ENCODE data around the gene IFNK.

IFNK gene

GRCh38 chr9:27556470-27556869, 32.4 kb downstream of the IFNK start:
- Histone ChIP-seq H4K91ac (ENCODE audit: low read length) (no peak overlapping the region), H3K4me2 (ENCODE audit: low read length, poor library complexity, severe bottlenecking) (no peak overlapping the region), H3K14ac (ENCODE audit: low read length in 2 of 2) (no peak overlapping the region), H3K4ac (ENCODE audit: low read depth in 1 of 2, low read length in 2 of 2) (no peak overlapping the region), H3K4me3 (ENCODE audit: insufficient read depth in 1 of 2, low read depth in 1 of 2, low read length in 2 of 2) (no peak overlapping the region), H2BK12ac (ENCODE audit: low read length in 2 of 2) (no peak overlapping the region), H3K27ac (ENCODE audit: low read length, poor library complexity, severe bottlenecking) (no peak overlapping the region), H3K27me3 (ENCODE audit: control insufficient read depth in 1 of 2, insufficient read depth in 1 of 2, low read length in 2 of 2) (no peaks in the 10 kb centered on the region), H3K23ac (ENCODE audit: low read length in 2 of 2) (no peak overlapping the region), H3K4me1 (ENCODE audit: control insufficient read depth, insufficient read depth, low read depth, low read length) (no peaks in the 10 kb centered on the region), H2BK5ac (ENCODE audit: low read depth, low read length, poor library complexity, severe bottlenecking) (no peak overlapping the region), H3K9ac (ENCODE audit: low read length) (no peak overlapping the region), H4K8ac (ENCODE audit: low read length) (no peak overlapping the region), H2BK120ac (ENCODE audit: low read depth, low read length) (no peak overlapping the region), H3K36me3 (ENCODE audit: control insufficient read depth in 1 of 2, insufficient read depth in 2 of 2, low read depth in 1 of 2, low read length in 2 of 2) (peaks cover 0 to 54% of the 10 kb centered on the region in 2 experiments), H2AFZ (ENCODE audit: low read depth, low read length) (no peak overlapping the region), H2BK15ac (ENCODE audit: low read depth, poor library complexity, severe bottlenecking) (no peak overlapping the region), H3K79me1 (replicated peaks; ENCODE audit: low read length, poor library complexity, severe bottlenecking) (no peaks in the 10 kb centered on the region), H3K9me3 (ENCODE audit: control insufficient read depth, low read length) (no peaks in the 10 kb centered on the region), H2AK5ac (ENCODE audit: low read length, severe bottlenecking) (no peak overlapping the region), H3K18ac (ENCODE audit: low read depth in 1 of 2, low read length in 2 of 2) (no peak overlapping the region)
- 93% methylated on average over 5 of the region's 8 CpGs for WGBS
- DNase-seq: no peak

GRCh38 chr9:27558307-27558706, 34.2 kb downstream of the IFNK start:
- H3K27me3 ChIP-seq (ENCODE audit: control insufficient read depth in 1 of 2, insufficient read depth in 1 of 2, low read length in 2 of 2): no peaks in the 10 kb centered on the region
- H3K27ac ChIP-seq (ENCODE audit: low read length, poor library complexity, severe bottlenecking): no peak overlapping the region
- H2BK12ac ChIP-seq (ENCODE audit: low read length in 2 of 2): no peak overlapping the region
- no peak overlapping the region for H3K4ac ChIP-seq (ENCODE audit: low read depth in 1 of 2, low read length in 2 of 2)
- no peak overlapping the region for H2AFZ ChIP-seq (ENCODE audit: low read depth, low read length)
- no peak overlapping the region for H3K18ac ChIP-seq (ENCODE audit: low read depth in 1 of 2, low read length in 2 of 2)
- no peaks in the 10 kb centered on the region for H3K79me1 ChIP-seq (replicated peaks; ENCODE audit: low read length, poor library complexity, severe bottlenecking)
- H3K4me3 ChIP-seq (ENCODE audit: insufficient read depth in 1 of 2, low read depth in 1 of 2, low read length in 2 of 2): no peak overlapping the region
- no peak overlapping the region for H3K23ac ChIP-seq (ENCODE audit: low read length in 2 of 2)
- no peak overlapping the region for H4K8ac ChIP-seq (ENCODE audit: low read length)
- no peak overlapping the region for H2BK5ac ChIP-seq (ENCODE audit: low read depth, low read length, poor library complexity, severe bottlenecking)
- no peak overlapping the region for H3K9ac ChIP-seq (ENCODE audit: low read length)
- no peak overlapping the region for H3K4me2 ChIP-seq (ENCODE audit: low read length, poor library complexity, severe bottlenecking)
- H2BK15ac ChIP-seq (ENCODE audit: low read depth, poor library complexity, severe bottlenecking): no peak overlapping the region
- no peak for DNase-seq
- H2BK120ac ChIP-seq (ENCODE audit: low read depth, low read length): no peak overlapping the region
- H3K4me1 ChIP-seq (ENCODE audit: control insufficient read depth, insufficient read depth, low read depth, low read length): no peaks in the 10 kb centered on the region
- no peaks in the 10 kb centered on the region for H3K9me3 ChIP-seq (ENCODE audit: control insufficient read depth, low read length)
- H3K14ac ChIP-seq (ENCODE audit: low read length in 2 of 2): no peak overlapping the region
- H4K91ac ChIP-seq (ENCODE audit: low read length): no peak overlapping the region
- peaks cover 0 to 58% of the 10 kb centered on the region in 2 experiments for H3K36me3 ChIP-seq (ENCODE audit: control insufficient read depth in 1 of 2, insufficient read depth in 2 of 2, low read depth in 1 of 2, low read length in 2 of 2)
- no peak overlapping the region for H2AK5ac ChIP-seq (ENCODE audit: low read length, severe bottlenecking)

GRCh38 chr9:27560457-27560856, 36.4 kb downstream of the IFNK start:
- H3K18ac ChIP-seq (ENCODE audit: low read depth in 1 of 2, low read length in 2 of 2): no peak overlapping the region
- no peak overlapping the region for H3K4me2 ChIP-seq (ENCODE audit: low read length, poor library complexity, severe bottlenecking)
- no peaks in the 10 kb centered on the region for H3K27me3 ChIP-seq (ENCODE audit: control insufficient read depth in 1 of 2, insufficient read depth in 1 of 2, low read length in 2 of 2)
- H3K4ac ChIP-seq (ENCODE audit: low read depth in 1 of 2, low read length in 2 of 2): no peak overlapping the region
- H3K79me1 ChIP-seq (replicated peaks; ENCODE audit: low read length, poor library complexity, severe bottlenecking): no peaks in the 10 kb centered on the region
- no peak overlapping the region for H2BK120ac ChIP-seq (ENCODE audit: low read depth, low read length)
- no peak overlapping the region for H4K91ac ChIP-seq (ENCODE audit: low read length)
- no peak overlapping the region for H3K23ac ChIP-seq (ENCODE audit: low read length in 2 of 2)
- no peak overlapping the region for H2BK5ac ChIP-seq (ENCODE audit: low read depth, low read length, poor library complexity, severe bottlenecking)
- H2AK5ac ChIP-seq (ENCODE audit: low read length, severe bottlenecking): no peak overlapping the region
- H3K4me1 ChIP-seq (ENCODE audit: control insufficient read depth, insufficient read depth, low read depth, low read length): no peaks in the 10 kb centered on the region
- H3K14ac ChIP-seq (ENCODE audit: low read length in 2 of 2): no peak overlapping the region
- H3K36me3 ChIP-seq (ENCODE audit: control insufficient read depth in 1 of 2, insufficient read depth in 2 of 2, low read depth in 1 of 2, low read length in 2 of 2): peaks cover 0 to 56% of the 10 kb centered on the region in 2 experiments
- H3K9ac ChIP-seq (ENCODE audit: low read length): no peak overlapping the region
- no peak overlapping the region for H2BK12ac ChIP-seq (ENCODE audit: low read length in 2 of 2)
- no peak overlapping the region for H4K8ac ChIP-seq (ENCODE audit: low read length)
- no peak overlapping the region for H2BK15ac ChIP-seq (ENCODE audit: low read depth, poor library complexity, severe bottlenecking)
- no peak overlapping the region for H3K4me3 ChIP-seq (ENCODE audit: insufficient read depth in 1 of 2, low read depth in 1 of 2, low read length in 2 of 2)
- no peak overlapping the region for H3K27ac ChIP-seq (ENCODE audit: low read length, poor library complexity, severe bottlenecking)
- H3K9me3 ChIP-seq (ENCODE audit: control insufficient read depth, low read length): no peaks in the 10 kb centered on the region
- DNase-seq: no peak
- H2AFZ ChIP-seq (ENCODE audit: low read depth, low read length): no peak overlapping the region

- Histone ChIP-seq H2AFZ (ENCODE audit: low read depth, low read length) (no peak overlapping the region), H2BK15ac (ENCODE audit: low read depth, poor library complexity, severe bottlenecking) (no peak overlapping the region), H2AK5ac (ENCODE audit: low read length, severe bottlenecking) (no peak overlapping the region), H3K4ac (ENCODE audit: low read depth in 1 of 2, low read length in 2 of 2) (no peak overlapping the region), H3K27me3 (ENCODE audit: control insufficient read depth in 1 of 2, insufficient read depth in 1 of 2, low read length in 2 of 2) (no peaks in the 10 kb centered on the region), H4K91ac (ENCODE audit: low read length) (no peak overlapping the region), H3K4me1 (ENCODE audit: control insufficient read depth, insufficient read depth, low read depth, low read length) (no peaks in the 10 kb centered on the region), H3K18ac (ENCODE audit: low read depth in 1 of 2, low read length in 2 of 2) (no peak overlapping the region), H3K4me2 (ENCODE audit: low read length, poor library complexity, severe bottlenecking) (no peak overlapping the region), H3K79me1 (replicated peaks; ENCODE audit: low read length, poor library complexity, severe bottlenecking) (no peaks in the 10 kb centered on the region), H3K36me3 (ENCODE audit: control insufficient read depth in 1 of 2, insufficient read depth in 2 of 2, low read depth in 1 of 2, low read length in 2 of 2) (peaks cover 0 to 50% of the 10 kb centered on the region in 2 experiments), H2BK5ac (ENCODE audit: low read depth, low read length, poor library complexity, severe bottlenecking) (no peak overlapping the region), H3K9ac (ENCODE audit: low read length) (no peak overlapping the region), H3K27ac (ENCODE audit: low read length, poor library complexity, severe bottlenecking) (no peak overlapping the region), H3K9me3 (ENCODE audit: control insufficient read depth, low read length) (no peaks in the 10 kb centered on the region), H2BK12ac (ENCODE audit: low read length in 2 of 2) (no peak overlapping the region), H4K8ac (ENCODE audit: low read length) (no peak overlapping the region), H3K14ac (ENCODE audit: low read length in 2 of 2) (no peak overlapping the region), H3K4me3 (ENCODE audit: insufficient read depth in 1 of 2, low read depth in 1 of 2, low read length in 2 of 2) (no peak overlapping the region), H2BK120ac (ENCODE audit: low read depth, low read length) (no peak overlapping the region), H3K23ac (ENCODE audit: low read length in 2 of 2) (no peak overlapping the region)
- DNase-seq: no peak
- WGBS: 100% methylated on average over 3 of the region's 3 CpGs
These were observed 37.6 kb downstream of the IFNK start for GRCh38 chr9:27561685-27562084.
